EH (cell line): Measurements from ENCODE around the gene ATRAID.
"Not testable (repeated sequence)": the region's sequence is repeated elsewhere in the genome, so short reads cannot be mapped to it uniquely, and the experiment has no call there.

ENCODE experiments used
- DNase-seq: peaks from one replicate; pipeline ENCODE4 v3.0.0-alpha.2; 2015; ENCODE audit warnings: low read depth

Gene ATRAID

GRCh38 chr2:27211943-27212625, at the start of gene ATRAID, which contains the start of gene SLC5A6:
Gene ATRAID (plus strand): TSS chr2:27212041. CDS start chr2:27212369, 328 bp downstream.
Gene SLC5A6 (minus strand): TSS chr2:27212268. CDS start chr2:27207650, 4,618 bp downstream.
- DNase-seq = peak; percentile 87

DNA sequence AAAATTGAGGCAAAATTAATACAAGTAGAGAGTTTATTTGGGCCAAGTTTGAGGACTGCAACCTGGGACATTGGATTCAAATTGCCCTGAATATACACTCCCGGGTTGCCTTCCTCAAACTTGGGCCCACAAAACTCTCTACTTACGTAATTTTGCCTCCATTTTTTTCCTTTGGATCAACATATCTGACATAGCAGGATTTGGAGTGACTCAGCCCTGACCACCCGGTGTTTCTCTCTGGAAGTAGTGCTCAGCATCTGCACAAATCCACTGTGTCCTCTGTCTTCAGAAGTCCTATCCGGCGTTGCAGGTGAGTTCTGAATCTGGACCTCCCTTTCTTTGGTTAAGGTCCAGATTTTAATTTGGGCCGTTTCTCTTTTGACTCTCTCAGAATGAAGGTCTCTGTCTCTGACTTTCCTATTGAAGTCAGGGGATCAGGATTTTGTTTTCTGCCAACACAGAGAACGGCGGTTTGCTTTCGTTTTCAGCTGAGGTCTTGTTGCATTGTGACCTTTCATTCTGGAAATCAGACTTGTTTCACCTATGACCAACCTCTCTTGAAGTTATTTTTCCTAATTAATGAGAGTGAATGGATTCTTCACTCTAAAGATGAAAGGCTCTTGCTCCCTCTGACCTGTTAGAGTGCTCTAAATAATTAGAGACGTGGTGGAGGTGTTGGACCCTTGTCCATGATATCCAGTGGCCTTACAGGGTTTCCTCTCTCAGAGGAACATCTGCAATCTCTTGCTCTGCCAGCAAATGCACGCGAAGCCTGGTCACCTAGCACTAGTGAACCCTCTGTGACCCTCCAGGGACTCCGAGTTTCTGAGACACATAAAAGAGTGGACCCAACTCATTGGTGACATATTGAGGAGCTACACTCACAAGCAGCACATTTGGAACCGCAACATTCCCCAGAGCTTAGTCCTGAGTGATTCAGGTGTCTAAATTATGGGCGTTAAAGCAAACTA, 49.4 kb upstream of the ATRAID start:
- DNase-seq = peak; percentile 55

DNA sequence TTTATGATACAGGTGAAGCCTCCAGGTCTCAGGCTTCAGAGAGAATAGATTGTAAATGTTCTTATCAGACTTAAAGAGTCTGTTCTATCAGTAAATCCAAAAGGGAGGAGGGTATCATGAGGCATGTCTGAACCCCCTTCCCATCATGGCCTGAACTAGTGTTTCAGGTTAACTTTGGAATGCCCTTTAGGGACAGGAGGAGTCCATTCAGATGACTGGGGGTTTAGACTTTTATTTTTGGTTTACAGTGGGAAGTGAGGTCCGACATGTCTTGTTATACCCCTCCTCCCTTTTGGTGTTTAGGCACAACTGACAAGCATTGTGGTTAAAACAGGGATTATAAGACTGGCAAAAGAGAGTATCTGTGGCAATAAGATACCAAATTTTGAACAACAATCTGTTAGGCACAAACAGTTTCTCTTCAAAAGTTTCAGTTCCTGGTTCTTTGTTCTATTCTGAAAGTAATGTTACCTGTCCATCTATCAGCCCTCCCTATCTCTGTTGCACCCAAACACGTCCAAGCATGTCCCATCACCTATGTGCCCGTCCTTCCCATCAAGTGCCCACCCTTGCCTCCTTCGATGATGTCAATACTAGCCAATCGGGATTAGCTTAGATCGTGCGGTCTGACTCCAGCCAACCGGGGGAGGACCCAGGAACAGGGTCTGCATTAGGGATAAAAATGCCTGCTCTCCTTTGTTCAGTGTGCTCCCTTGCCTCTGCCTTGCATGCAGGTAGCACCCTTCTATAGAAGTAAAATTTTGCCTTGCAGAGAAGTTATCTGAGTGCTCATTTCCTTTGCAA, 46.7 kb upstream of the ATRAID start:
- DNase-seq = no peak

DNA sequence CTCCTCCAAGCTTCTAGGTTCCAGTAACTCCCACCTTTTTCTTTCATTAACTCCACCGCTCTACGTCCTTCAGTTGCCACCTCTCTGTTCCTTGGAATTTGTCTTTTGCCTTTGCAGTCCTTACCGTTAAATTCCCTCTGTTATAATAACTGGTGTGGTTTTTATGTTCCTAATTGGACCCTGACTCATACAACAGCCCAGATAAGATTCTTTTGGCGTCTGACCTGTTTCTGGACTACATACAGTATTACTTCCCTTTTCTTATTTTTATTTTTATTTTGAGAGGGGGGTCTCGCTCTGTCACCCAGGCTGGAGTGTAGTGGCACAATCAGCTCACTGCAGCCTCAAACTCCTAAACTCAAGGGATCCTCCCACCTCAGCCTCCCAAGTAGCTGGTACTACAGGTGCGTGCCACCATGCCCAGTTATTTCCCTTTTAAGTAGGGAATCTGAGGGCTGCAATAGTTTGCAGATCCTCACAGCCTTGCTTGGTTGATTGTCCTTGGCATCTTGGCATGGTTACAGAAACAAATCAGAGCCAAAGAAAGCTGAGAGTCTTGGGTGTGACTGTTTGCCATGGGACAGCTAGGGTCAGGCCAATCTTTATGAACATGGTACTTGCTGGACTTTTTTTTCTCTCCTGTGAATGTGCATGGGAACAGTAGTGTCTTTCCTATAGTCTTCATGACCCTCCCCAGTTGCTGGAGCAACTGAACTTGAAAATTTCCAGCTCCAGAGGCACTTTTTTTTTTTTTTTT, 41.1 kb upstream of the ATRAID start:
- no peak for DNase-seq

GRCh38 chr2:27171351-27171848, 40.4 kb upstream of the ATRAID start:
- no peak for DNase-seq

DNA sequence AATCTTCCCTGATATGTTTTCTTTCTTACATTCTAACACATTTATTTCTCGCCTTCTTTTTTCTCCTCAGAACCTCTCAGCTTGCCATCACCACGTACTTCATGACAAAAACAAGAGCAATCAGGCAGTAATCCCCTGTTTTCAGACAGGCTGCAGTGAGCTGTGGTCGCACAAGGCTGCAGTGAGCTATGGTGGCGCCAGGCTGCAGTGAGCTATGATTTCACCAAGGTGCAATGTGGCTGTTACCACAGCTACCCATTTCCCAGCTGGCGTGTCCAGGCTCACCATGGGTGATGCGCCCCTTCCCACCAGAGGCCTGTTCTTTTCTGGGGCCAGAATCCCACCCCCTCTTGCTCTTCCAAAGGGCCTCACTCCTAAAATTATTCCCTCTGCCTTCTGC, 37.2 kb upstream of the ATRAID start:
- DNase-seq = peak; percentile 29

GRCh38 chr2:27175330-27175729, 36.5 kb upstream of the ATRAID start:
- peak; percentile 49 for DNase-seq

DNA sequence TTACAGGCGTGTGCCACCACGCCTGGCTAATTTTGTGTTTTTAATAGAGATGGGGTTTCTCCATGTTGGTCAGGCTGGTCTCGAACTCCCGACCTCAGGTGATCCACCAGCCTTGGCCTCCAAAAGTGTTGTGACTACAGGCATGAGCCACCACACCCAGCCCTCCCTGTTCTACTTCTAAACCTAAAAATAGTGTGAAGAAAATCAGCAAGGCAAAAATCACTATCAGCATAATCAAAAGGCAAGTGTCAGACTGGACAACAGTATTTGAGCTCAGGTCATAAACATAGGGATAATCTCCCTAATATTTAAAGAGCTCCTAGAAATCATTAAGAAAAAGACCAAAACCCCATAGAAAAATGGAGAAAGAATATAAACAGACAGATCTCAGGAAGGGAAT, 36.1 kb upstream of the ATRAID start:
- not testable (repeated sequence) for DNase-seq

- DNase-seq = no peak
Measured at GRCh38 chr2:27177441-27178351, 34.1 kb upstream of the ATRAID start.

GRCh38 chr2:27178469-27178868, 33.4 kb upstream of the ATRAID start:
- DNase-seq = no peak

- DNase-seq = no peak
Measured at GRCh38 chr2:27179344-27180000, 32.4 kb upstream of the ATRAID start.

GRCh38 chr2:27182346-27182745, 29.5 kb upstream of the ATRAID start:
- DNase-seq = peak; percentile 87

DNA sequence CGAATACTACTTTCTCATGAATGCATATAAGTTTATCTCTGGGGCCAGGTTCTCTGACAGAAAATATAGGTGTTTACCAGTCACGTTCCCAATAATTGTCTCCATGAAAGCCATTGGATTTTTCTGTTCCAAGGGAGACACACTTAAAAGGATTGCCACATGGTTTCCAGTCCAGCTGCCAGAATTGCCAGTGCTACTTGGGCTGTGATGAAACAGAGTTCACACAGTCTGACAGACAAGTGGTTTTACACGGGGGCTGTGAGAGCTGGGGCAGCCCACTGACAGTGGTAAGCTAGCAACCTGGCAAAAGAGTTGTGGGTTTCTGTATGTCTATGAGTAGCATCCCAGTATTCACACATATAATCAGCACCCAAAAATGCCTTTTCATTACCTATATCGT, 27.7 kb upstream of the ATRAID start:
- DNase-seq = peak; percentile 47

GRCh38 chr2:27185331-27186026, 26.4 kb upstream of the ATRAID start:
- peak; percentile 96 for DNase-seq

DNA sequence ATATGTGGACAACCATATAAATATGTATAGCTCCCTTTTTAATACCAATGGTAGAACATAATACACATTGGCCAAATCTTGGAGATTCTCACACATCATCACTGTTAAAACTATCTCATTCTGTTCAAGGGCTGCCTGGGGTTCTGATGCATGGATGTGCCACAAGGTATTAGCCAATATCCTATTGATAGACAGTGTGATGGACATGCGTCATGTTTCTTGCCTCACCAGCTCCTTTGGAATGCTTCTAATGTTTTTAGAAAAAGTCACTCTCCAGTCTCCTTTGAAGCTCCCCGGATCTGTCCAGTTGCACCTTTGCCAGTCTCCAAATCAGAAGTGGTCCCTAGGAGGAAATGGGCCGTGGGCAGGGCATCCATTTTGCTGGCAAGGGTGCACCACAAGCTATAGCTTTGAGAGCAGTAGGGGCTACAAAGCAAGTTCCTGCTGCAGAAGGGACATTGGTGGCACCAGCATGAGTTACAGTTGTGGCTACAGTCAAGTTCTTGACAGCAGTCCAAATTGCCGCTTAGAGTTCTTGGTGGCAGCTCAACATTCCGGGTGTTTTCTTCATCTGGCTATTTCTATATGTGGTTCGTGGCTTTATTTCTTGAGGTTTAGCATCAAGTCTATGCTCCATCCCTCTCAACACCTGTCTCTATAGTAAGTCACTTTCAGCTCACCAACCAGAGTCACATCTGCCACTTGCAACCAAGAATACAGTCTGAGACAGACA, 25.1 kb upstream of the ATRAID start:
- DNase-seq = peak; percentile 32

GRCh38 chr2:27189989-27190388, 21.9 kb upstream of the ATRAID start:
- DNase-seq = no peak

DNA sequence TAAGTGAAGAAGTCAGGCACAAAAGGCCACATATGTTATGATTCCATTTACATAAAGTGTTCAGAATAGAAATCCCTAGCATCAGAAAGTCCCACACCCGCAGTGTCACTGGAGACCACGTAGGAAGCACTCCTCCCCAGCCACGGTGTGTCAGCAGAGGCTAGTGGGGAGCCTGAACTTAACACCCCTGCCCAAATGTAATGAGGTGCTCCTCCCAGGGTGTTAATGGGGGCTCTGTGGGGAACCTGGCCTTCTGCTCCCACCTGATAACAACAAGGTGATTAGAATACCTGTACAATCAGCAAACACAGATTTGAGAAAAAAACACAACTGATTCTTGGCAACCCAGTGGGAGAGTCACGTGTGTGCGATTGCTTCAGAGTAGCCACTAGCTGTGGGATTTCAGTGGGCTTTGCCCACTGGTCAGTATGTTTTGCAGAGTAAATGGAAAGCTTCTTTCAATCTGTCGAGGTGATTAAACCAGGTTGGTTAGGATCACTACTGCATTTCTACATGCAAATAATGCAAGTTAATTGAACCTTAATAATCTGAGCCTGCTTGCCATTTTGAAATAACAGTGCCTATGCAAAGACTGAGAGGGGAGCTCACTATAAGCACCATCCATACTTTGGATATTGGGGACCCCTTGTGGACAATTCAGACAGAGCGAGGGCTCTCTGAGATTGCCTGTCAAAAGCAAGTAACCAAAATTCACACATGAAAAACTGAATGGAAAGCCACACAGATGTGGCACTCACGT, 20.6 kb upstream of the ATRAID start:
- peak; percentile 79 for DNase-seq
